Suprapubic skin (tissue), 4 donors: ENCODE measurements around the gene NPS. TPM values are rescaled to one million over a fixed set of nuclear protein-coding genes. Genes with fewer than 3 reads are reported as not detected.

Source experiments
- DNase-seq, 2 donors: peaks; one replicate each; pipeline ENCODE4 v3.0.0-alpha.2; 2019; ENCODE audit warnings: low spot score in 2 of 2
- H3K27ac ChIP-seq: fragments of 200-600 bp; sonication (generic); one replicate; pipeline ENCODE4 v1.5.1; 2019
- H3K27me3 ChIP-seq: fragments of 200-600 bp; sonication (generic); one replicate; pipeline ENCODE4 v1.5.1; 2019
- H3K36me3 ChIP-seq: fragments of 200-600 bp; sonication (generic); one replicate; pipeline ENCODE4 v1.5.1; 2019
- H3K4me1 ChIP-seq: fragments of 200-600 bp; sonication (generic); one replicate; pipeline ENCODE4 v1.5.1; 2019
- H3K4me3 ChIP-seq: fragments of 200-600 bp; sonication (generic); one replicate; pipeline ENCODE4 v1.5.1; 2019; ENCODE audit warnings: mild to moderate bottlenecking
- H3K9me3 ChIP-seq: fragments of 200-600 bp; sonication (generic); one replicate; pipeline ENCODE4 v1.5.1; 2019
- CTCF ChIP-seq, 2 donors: fragments of 200-600 bp in 1 of 2; fragments of 450-650 bp in 1 of 2; sonication (generic) in 1 of 2; IDR thresholded peaks; one replicate each; pipeline ENCODE4 v1.5.1; 2016 to 2019; ENCODE audit warnings: antibody characterized with exemption in 2 of 2, mild to moderate bottlenecking in 1 of 2, moderate library complexity in 1 of 2
- EP300 ChIP-seq: sonication (generic); formaldehyde crosslinking; IDR thresholded peaks from one replicate; pipeline ENCODE4 v1.6.1; 2017; ENCODE audit warnings: antibody characterized with exemption
- POLR2A ChIP-seq, 2 donors: fragments of 450-650 bp; IDR thresholded peaks; one replicate each; pipeline ENCODE4 v1.6.1; 2017; ENCODE audit warnings: antibody characterized with exemption in 2 of 2, mild to moderate bottlenecking in 2 of 2, moderate library complexity in 2 of 2
- POLR2AphosphoS5 ChIP-seq, 3 donors: sonication (generic); formaldehyde crosslinking; IDR thresholded peaks; one replicate each; pipeline ENCODE4 v1.6.1; 2017; ENCODE audit warnings: antibody characterized with exemption in 3 of 3
- WGBS: methylation state at CpG from one replicate; pipeline ENCODE4 v1.1.5; 2018; 5-methylcytosine and 5-hydroxymethylcytosine counted together
- total RNA-seq, 4 donors: library from RNA; depleted of rRNA; stranded (reverse); fragments of >200 nt; gene quantifications; one replicate each; pipeline ENCODE4 v1.1.0, GENCODE V29; 2016

NPS gene
- total RNA-seq, 4 donors from 2014 or later: not detected

GRCh38 chr10:127580822-127581221 lies 31.7 kb downstream of the NPS start:
- peaks cover 23% of the 10 kb centered on the region for H3K27me3 ChIP-seq
- H3K36me3 ChIP-seq: no peaks in the 10 kb centered on the region
- no peak for DNase-seq
- TF ChIP-seq POLR2A (IDR thresholded peaks at IDR 0.05) (no peak), POLR2AphosphoS5 (IDR thresholded peaks at IDR 0.05) (no peak), EP300 (no peak), CTCF (IDR thresholded peaks at IDR 0.05) (no peak)
- H3K4me3 ChIP-seq: no peak overlapping the region
- H3K9me3 ChIP-seq: no peaks in the 10 kb centered on the region
- 72% methylated on average over 17 of the region's 17 CpGs for WGBS
- H3K27ac ChIP-seq: no peak overlapping the region
- peaks cover 5% of the 10 kb centered on the region for H3K4me1 ChIP-seq

DNA sequence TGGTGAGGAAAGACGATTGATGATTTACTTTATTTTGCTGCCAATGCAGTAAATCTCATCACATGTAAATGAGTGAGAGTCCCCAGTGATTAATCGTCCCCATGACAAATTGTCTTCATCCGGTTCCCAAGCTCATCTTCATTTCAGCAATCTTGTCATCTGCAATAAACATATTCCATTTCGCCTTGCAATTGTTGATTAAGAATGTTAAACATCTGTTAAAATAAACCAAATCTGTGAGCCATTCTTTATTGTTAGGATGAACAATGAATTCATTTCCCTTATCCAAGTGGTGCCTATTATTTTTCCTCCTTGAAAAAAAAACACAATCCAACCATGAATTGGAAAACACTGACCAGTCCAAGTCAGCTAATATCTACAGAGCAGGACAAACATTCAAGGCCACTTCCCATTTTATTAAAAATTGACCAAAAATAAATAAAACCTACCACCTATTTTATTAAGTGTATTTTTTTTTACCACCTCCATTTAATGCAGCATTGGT lies 36.5 kb downstream of the NPS start:
- no peaks in the 10 kb centered on the region for H3K4me1 ChIP-seq

DNA sequence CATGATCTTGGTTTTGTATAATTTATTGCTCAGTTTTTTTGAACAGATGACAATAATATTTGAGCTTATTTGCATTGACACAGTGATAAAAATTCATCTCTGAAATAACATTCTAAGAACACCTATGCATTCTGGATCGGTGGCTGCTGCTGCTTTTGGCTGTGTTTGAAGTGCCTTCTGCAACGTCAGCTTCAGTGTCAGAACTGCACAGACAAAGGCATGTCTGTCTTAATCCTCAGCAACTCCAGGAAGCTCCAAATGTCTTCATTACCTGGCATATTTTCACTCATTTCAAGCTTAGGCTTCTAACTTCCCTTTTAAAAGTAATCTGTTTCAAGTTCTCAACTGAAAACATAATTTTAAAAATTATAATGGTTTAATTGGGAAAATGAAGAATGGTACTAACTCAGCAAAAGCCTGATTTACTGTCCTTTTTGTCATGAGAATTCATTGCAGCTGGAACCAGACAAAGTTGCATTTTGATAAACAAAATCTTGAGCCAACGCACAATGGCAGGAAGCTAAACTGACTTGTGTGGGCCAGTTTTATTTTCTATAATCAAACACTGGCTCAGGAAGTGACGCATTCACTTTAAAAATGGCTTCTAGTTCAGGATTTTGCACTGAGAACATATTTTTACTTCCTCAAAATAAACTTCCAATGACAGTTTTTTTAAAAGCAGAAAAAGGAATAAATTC lies 38.7 kb downstream of the NPS start:
- H3K27me3 ChIP-seq: peaks cover 17% of the 10 kb centered on the region
- no peaks in the 10 kb centered on the region for H3K9me3 ChIP-seq
- no peaks in the 10 kb centered on the region for H3K36me3 ChIP-seq
- no peak overlapping the region for H3K4me3 ChIP-seq
- no peaks in the 10 kb centered on the region for H3K4me1 ChIP-seq
- 36% methylated on average over 4 of the region's 4 CpGs for WGBS
- H3K27ac ChIP-seq: no peak overlapping the region
- no peak for DNase-seq
- no peak for TF ChIP-seq CTCF (IDR thresholded peaks at IDR 0.05)
- TF ChIP-seq POLR2AphosphoS5 (IDR thresholded peaks at IDR 0.05): no peak
- no peak for TF ChIP-seq EP300
- no peak for TF ChIP-seq POLR2A (IDR thresholded peaks at IDR 0.05)

More for the DNA sequence above, 36.5 kb downstream of the NPS start:
- no peaks in the 10 kb centered on the region for H3K9me3 ChIP-seq
- 57% methylated on average over 4 of the region's 4 CpGs for WGBS
- peaks cover 23% of the 10 kb centered on the region for H3K27me3 ChIP-seq
- H3K27ac ChIP-seq: no peak overlapping the region
- no peak overlapping the region for H3K4me3 ChIP-seq
- DNase-seq: no peak
- no peak for TF ChIP-seq POLR2A (IDR thresholded peaks at IDR 0.05)
- TF ChIP-seq POLR2AphosphoS5 (IDR thresholded peaks at IDR 0.05): no peak
- no peak for TF ChIP-seq CTCF (IDR thresholded peaks at IDR 0.05)
- TF ChIP-seq EP300: no peak
- no peaks in the 10 kb centered on the region for H3K36me3 ChIP-seq

DNA sequence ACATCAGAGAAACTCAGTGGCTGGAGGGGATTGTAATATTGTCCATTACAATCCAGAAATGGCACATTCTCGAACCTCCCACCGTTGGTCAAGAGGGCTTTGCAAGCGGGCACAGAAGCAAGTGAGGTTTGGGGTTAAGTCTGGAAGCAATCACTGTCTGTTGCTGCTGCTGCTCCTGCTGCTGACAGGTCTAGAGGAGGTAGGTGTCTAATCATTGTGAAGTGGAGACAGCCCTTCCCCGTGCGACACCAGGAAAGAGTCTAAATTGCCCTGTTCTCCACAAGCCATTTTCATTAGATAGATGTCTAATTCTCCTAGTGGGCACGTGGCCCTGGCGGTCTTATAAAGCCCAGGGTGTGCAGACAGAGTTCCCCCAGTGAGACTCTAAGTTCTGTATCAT lies 43.5 kb downstream of the NPS start:
- H3K36me3 ChIP-seq: no peaks in the 10 kb centered on the region
- H3K27ac ChIP-seq: no peak overlapping the region
- no peaks in the 10 kb centered on the region for H3K9me3 ChIP-seq
- no peak for DNase-seq
- 76% methylated on average over 7 of the region's 7 CpGs for WGBS
- peaks cover 4% of the 10 kb centered on the region for H3K27me3 ChIP-seq
- no peaks in the 10 kb centered on the region for H3K4me1 ChIP-seq
- no peak for TF ChIP-seq EP300
- no peak for TF ChIP-seq CTCF (IDR thresholded peaks at IDR 0.05)
- no peak for TF ChIP-seq POLR2AphosphoS5 (IDR thresholded peaks at IDR 0.05)
- H3K4me3 ChIP-seq: no peak overlapping the region

GRCh38 chr10:127600479-127600878 lies 51.4 kb downstream of the NPS start:
- no peak for DNase-seq
- Histone ChIP-seq H3K4me1 (no peaks in the 10 kb centered on the region), H3K4me3 (no peak overlapping the region), H3K36me3 (no peaks in the 10 kb centered on the region), H3K27ac (no peak overlapping the region), H3K9me3 (no peaks in the 10 kb centered on the region), H3K27me3 (no peaks in the 10 kb centered on the region)
- TF ChIP-seq POLR2A (IDR thresholded peaks at IDR 0.05) (no peak), POLR2AphosphoS5 (IDR thresholded peaks at IDR 0.05) (no peak), CTCF (IDR thresholded peaks at IDR 0.05) (no peak), EP300 (no peak)
- WGBS: 44% methylated on average over 11 of the region's 11 CpGs

Other genes starting within 250 kb of the NPS start
- 1 to 10 TPM in 1 of 4 donors, under 1 TPM in 1, not detected in 2; 0.39 to 1.4 TPM for gene FOXI2, start 187.9 kb downstream of the NPS start, total RNA-seq